Endothelial cell (in vitro differentiated cells): ENCODE results near the gene P4HTM. TPM values are rescaled to one million over a fixed set of nuclear protein-coding genes. Genes with fewer than 3 reads are reported as not detected.
A peak's percentile ranks its signal among the peaks of the same experiment; 100 is the strongest.

ENCODE experiments used
- DNase-seq: peaks from one replicate; pipeline ENCODE4 v3.0.0; 2021; ENCODE audit warnings: low spot score
- H3K27ac Mint-ChIP-seq: one replicate; pipeline ENCODE4 v1.8.0; 2021; ENCODE audit warnings: mixed read lengths, inconsistent platforms; ENCODE audit not compliant: unreplicated experiment
- H3K27me3 Mint-ChIP-seq: one replicate; pipeline ENCODE4 v1.8.0; 2021; ENCODE audit warnings: mild to moderate bottlenecking, moderate library complexity, mixed read lengths, inconsistent platforms; ENCODE audit not compliant: unreplicated experiment
- H3K36me3 Mint-ChIP-seq: one replicate; pipeline ENCODE4 v1.8.0; 2021; ENCODE audit warnings: mild to moderate bottlenecking, low read depth, mixed read lengths, inconsistent platforms; ENCODE audit not compliant: unreplicated experiment
- H3K4me1 Mint-ChIP-seq: one replicate; pipeline ENCODE4 v1.8.0; 2021; ENCODE audit warnings: mild to moderate bottlenecking, mixed read lengths, inconsistent platforms; ENCODE audit not compliant: unreplicated experiment
- H3K4me3 Mint-ChIP-seq: one replicate; pipeline ENCODE4 v1.8.0; 2021; ENCODE audit warnings: mild to moderate bottlenecking, mixed read lengths, inconsistent platforms; ENCODE audit not compliant: unreplicated experiment
- H3K9me3 Mint-ChIP-seq: one replicate; pipeline ENCODE4 v1.8.0; 2021; ENCODE audit warnings: mixed read lengths, inconsistent platforms; ENCODE audit not compliant: unreplicated experiment
- long read RNA-seq: library from polyadenylated mRNA; unstranded; transcript quantifications from one replicate; pipeline ENCODE4 v2.0.0, GENCODE V29; 2020; ENCODE audit not compliant: unreplicated experiment
- total RNA-seq: library from RNA; stranded (reverse); fragmentation: NEBNext Ultra II Directional; extraction: Animal tissue kit (Norgen Biotek cat#: 25700); gene quantifications from one replicate; pipeline ENCODE4 v1.2.1, GENCODE V29; 2021; ENCODE audit not compliant: unreplicated experiment
- TF ChIP-seq, protein P1 (sequence below): fragments of 200-600 bp; sonication (generic); IDR thresholded peaks from one replicate; pipeline ENCODE4 v1.5.0; 2021; ENCODE audit warnings: antibody characterized with exemption; ENCODE audit not compliant: unreplicated experiment

The P4HTM gene, protein sequence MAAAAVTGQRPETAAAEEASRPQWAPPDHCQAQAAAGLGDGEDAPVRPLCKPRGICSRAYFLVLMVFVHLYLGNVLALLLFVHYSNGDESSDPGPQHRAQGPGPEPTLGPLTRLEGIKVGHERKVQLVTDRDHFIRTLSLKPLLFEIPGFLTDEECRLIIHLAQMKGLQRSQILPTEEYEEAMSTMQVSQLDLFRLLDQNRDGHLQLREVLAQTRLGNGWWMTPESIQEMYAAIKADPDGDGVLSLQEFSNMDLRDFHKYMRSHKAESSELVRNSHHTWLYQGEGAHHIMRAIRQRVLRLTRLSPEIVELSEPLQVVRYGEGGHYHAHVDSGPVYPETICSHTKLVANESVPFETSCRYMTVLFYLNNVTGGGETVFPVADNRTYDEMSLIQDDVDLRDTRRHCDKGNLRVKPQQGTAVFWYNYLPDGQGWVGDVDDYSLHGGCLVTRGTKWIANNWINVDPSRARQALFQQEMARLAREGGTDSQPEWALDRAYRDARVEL
- total RNA-seq = 9.3 TPM
- long read RNA-seq, transcript P4HTM-202 (9 exons, 2,127 nt) = major isoform, 8 of 13 reads
- long read RNA-seq, partial matches to known transcripts = 1 of 13 reads
- long read RNA-seq, other reads (novel, unspliced or antisense) = 4 of 13 reads

DNA sequence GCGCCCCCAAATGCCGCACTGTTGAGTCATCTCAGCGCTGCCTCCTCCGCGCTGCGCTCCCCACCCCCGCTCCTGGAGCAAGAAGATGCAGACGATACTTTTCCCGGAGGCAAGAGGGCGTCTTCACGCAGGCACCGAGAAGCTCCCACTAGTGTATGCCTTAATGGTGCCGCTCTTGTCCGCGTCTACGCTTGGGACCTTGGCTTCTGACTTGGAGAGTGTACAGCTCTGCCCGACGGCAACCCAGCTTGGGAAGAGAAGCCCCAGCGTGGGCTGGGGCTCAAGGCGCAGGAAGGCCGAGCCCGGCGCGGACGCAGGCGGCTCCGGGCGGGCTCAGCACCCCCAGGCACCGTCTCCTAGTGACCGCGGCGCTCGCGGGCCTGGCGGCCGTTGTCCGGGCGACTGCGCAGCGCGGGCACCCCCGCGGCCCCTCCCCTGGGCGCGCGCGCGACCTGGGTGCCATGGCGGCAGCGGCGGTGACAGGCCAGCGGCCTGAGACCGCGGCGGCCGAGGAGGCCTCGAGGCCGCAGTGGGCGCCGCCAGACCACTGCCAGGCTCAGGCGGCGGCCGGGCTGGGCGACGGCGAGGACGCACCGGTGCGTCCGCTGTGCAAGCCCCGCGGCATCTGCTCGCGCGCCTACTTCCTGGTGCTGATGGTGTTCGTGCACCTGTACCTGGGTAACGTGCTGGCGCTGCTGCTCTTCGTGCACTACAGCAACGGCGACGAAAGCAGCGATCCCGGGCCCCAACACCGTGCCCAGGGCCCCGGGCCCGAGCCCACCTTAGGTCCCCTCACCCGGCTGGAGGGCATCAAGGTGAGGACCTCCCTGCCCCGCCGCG is at the start of gene P4HTM:
TSS of gene P4HTM (plus strand) at position 446 of the 840 bp plus-strand sequence. CDS start at position 462, 16 bp downstream.
- TF ChIP-seq, protein P1, sequence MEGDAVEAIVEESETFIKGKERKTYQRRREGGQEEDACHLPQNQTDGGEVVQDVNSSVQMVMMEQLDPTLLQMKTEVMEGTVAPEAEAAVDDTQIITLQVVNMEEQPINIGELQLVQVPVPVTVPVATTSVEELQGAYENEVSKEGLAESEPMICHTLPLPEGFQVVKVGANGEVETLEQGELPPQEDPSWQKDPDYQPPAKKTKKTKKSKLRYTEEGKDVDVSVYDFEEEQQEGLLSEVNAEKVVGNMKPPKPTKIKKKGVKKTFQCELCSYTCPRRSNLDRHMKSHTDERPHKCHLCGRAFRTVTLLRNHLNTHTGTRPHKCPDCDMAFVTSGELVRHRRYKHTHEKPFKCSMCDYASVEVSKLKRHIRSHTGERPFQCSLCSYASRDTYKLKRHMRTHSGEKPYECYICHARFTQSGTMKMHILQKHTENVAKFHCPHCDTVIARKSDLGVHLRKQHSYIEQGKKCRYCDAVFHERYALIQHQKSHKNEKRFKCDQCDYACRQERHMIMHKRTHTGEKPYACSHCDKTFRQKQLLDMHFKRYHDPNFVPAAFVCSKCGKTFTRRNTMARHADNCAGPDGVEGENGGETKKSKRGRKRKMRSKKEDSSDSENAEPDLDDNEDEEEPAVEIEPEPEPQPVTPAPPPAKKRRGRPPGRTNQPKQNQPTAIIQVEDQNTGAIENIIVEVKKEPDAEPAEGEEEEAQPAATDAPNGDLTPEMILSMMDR = no peak
- peaks cover 10% of the 10 kb centered on the region for H3K4me1 Mint-ChIP-seq
- H3K9me3 Mint-ChIP-seq = no peaks in the 10 kb centered on the region
- peak; percentile 59 for DNase-seq
- peak within 1 kb of the TSS; percentile 36 for H3K27ac Mint-ChIP-seq
- peak within 1 kb of the TSS; percentile 86 for H3K4me3 Mint-ChIP-seq
- H3K36me3 Mint-ChIP-seq = peaks cover 2% of the 10 kb centered on the region
- H3K27me3 Mint-ChIP-seq = peaks cover 1% of the 10 kb centered on the region

DNA sequence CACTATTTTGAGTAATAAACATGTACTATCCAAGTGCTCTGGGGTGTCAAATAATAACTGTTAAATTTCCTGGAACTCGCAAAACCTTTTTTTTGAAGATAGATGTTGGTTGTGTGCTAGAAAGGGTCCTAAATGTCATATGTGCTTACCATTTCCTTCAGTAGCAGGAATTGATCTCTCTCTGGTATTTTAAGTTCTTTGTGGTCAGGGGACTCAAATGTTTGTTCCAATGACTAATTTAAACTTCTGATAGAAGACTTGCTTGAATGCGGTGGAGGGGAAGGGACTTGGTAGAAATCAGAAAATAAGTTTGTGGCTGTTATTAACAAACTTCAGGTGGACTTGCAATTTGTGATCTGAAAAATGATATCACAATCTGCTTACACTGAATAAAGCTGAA is 44.6 kb upstream of the P4HTM start:
- Mint-ChIP-seq H3K27me3 (no peaks in the 10 kb centered on the region), H3K27ac (no peak overlapping the region), H3K4me3 (no peak overlapping the region), H3K9me3 (no peaks in the 10 kb centered on the region), H3K4me1 (no peaks in the 10 kb centered on the region), H3K36me3 (peaks cover 6% of the 10 kb centered on the region)
- TF ChIP-seq, protein P1 = no peak
- DNase-seq = no peak

DNA sequence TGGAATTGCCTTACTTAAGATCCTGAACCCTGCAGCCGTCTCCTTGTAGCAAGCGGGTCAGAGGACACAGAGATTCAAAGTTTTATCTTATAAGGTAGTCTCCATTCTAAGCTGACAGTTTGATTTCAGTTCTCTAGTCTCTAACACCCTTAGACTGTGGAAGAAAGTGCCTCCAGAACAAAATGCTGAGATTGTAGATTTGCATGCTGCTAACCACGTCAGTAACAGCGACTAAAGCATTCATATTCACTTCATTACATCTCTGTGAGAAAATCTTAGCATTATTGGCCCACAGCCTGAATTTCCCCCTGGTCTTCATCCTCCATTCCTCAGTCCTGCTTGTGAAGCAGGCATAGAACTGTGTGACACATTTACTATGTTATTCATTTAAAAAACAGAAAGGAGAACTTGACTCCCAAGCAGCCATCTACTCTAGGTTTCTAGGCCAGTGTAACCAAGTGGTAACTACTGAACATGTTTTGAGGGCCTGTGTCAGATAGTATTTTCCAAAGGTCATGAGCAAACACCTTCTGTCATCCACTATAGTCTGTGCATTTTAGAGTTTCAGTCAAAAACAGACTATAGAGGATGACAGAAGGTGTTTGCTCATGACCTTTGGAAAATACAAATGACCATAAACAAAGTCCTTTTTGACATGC is 44.0 kb upstream of the P4HTM start:
- no peak for DNase-seq
- TF ChIP-seq, protein P1 = no peak
- Mint-ChIP-seq H3K27me3 (no peaks in the 10 kb centered on the region), H3K4me3 (no peak overlapping the region), H3K27ac (no peak overlapping the region), H3K4me1 (no peaks in the 10 kb centered on the region), H3K9me3 (no peaks in the 10 kb centered on the region), H3K36me3 (peaks cover 6% of the 10 kb centered on the region)

DNA sequence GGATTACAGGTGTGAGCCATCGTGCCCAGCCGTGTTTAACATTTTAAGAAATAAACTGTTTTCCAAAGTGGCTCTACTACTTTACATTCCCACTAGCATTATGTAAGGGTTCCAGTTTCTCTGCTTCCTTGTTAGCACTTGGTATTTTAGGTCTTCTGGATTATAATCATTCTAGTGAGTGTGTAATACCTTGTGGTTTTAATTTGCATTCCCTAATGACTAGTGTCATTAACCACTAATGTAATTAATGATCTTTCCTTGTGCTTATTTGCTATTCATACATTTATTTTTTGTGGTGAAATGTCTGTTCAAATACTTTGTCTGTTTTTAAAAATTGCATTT is 40.7 kb upstream of the P4HTM start:
- Mint-ChIP-seq H3K4me3 (no peak overlapping the region), H3K27me3 (no peaks in the 10 kb centered on the region), H3K27ac (peak overlapping the region; percentile 13), H3K4me1 (no peaks in the 10 kb centered on the region), H3K9me3 (no peaks in the 10 kb centered on the region), H3K36me3 (peaks cover 6% of the 10 kb centered on the region)
- TF ChIP-seq, protein P1 = no peak
- no peak for DNase-seq
